ENCODE results near the gene DISC1.

- no peak for TF ChIP-seq POLR2AphosphoS5 (IDR thresholded peaks at IDR 0.05; ENCODE audit: low read depth, low read length)
- TF ChIP-seq POLR2A (IDR thresholded peaks at IDR 0.05; ENCODE audit: low read depth, low read length): no peak
- no peak for TF ChIP-seq TAF1 (IDR thresholded peaks at IDR 0.05; ENCODE audit: borderline replicate concordance, low read depth, low read length)
Observed at GRCh38 chr1:231878737-231879136, 252.1 kb downstream of the DISC1 start.

All from GM12892 (cell line).